Tibial artery (tissue), 4 donors: ENCODE results near the gene WIZ.

ENCODE experiments used
- DNase-seq, 2 donors: peaks; one replicate each; pipeline ENCODE4 v3.0.0-alpha.2; 2019
- H3K27ac ChIP-seq, 2 donors: fragments of 200-600 bp; sonication (generic) in 1 of 2; 1 replicate in 1 of 2; 2 replicates in 1 of 2; pipeline ENCODE4 v1.5.1; 2018 to 2019; ENCODE audit warnings: mild to moderate bottlenecking in 1 of 2
- H3K27me3 ChIP-seq, 2 donors: fragments of 200-600 bp; sonication (generic) in 1 of 2; one replicate each; pipeline versions ENCODE4 v1.5.1 to v1.6.0; 2016 to 2019
- H3K36me3 ChIP-seq, 3 donors: fragments of 200-600 bp; sonication (generic) in 2 of 3; one replicate each; pipeline ENCODE4 v1.5.1; 2016 to 2019; ENCODE audit warnings: mild to moderate bottlenecking in 2 of 3
- H3K4me1 ChIP-seq, 4 donors: fragments of 200-600 bp; sonication (generic) in 2 of 4; 1 replicate in 3 of 4; 2 replicates in 1 of 4; pipeline ENCODE4 v1.5.1; 2016 to 2019
- H3K4me3 ChIP-seq, 2 donors: fragments of 200-600 bp; sonication (generic) in 1 of 2; 1 replicate in 1 of 2; 2 replicates in 1 of 2; pipeline ENCODE4 v1.5.1; 2018 to 2019; ENCODE audit warnings: mild to moderate bottlenecking in 2 of 2
- H3K9me3 ChIP-seq, 3 donors: fragments of 200-600 bp; sonication (generic) in 1 of 3; one replicate each; pipeline ENCODE4 v1.5.1; 2016 to 2019
- CTCF ChIP-seq, 2 experiments: fragments of 200-600 bp in 1 of 2; fragments of 450-650 bp in 1 of 2; IDR thresholded peaks; one replicate each; pipeline ENCODE4 v1.5.1; 2017 to 2019; ENCODE audit warnings: antibody characterized with exemption in 2 of 2, mild to moderate bottlenecking in 1 of 2, moderate library complexity in 1 of 2
- intact Hi-C: fragments of 100-400 bp; cut with DNase I; formaldehyde crosslinking; loops from one replicate; pipeline ENCODE4 v1.15.0; 2023; ENCODE audit warnings: low total_unique reads

The WIZ gene

GRCh38 chr19:15371786-15372380 is 77.9 kb downstream of the WIZ start:
- intact Hi-C loops = no loop called here
- DNase-seq = no peak

GRCh38 chr19:15371119-15371518 is 78.6 kb downstream of the WIZ start:
- TF ChIP-seq CTCF (IDR thresholded peaks at IDR 0.05) = no peak
- Histone ChIP-seq H3K4me1 (peaks cover 0 to 33% (median 31%) of the 10 kb centered on the region in 4 donors), H3K4me3 (no peak overlapping the region), H3K9me3 (no peaks in the 10 kb centered on the region), H3K36me3 (peaks cover 68 to 81% (median 73%) of the 10 kb centered on the region in 3 donors), H3K27ac (no peak overlapping the region), H3K27me3 (no peaks in the 10 kb centered on the region)
- no peak for DNase-seq
- intact Hi-C loops = no loop called here

More at GRCh38 chr19:15371786-15372380, 77.9 kb downstream of the WIZ start:
- Histone ChIP-seq H3K9me3 (no peaks in the 10 kb centered on the region), H3K36me3 (peaks cover 61 to 74% (median 67%) of the 10 kb centered on the region in 3 donors), H3K27ac (no peak overlapping the region), H3K27me3 (no peaks in the 10 kb centered on the region), H3K4me1 (peaks cover 0 to 40% (median 39%) of the 10 kb centered on the region in 4 donors), H3K4me3 (no peak overlapping the region)
- TF ChIP-seq CTCF (IDR thresholded peaks at IDR 0.05) = no peak
